ENCODE results near the gene VGLL1. TPM values are rescaled to one million over a fixed set of nuclear protein-coding genes. Genes with fewer than 3 reads are reported as not detected.

The VGLL1 gene
- total RNA-seq, 1 experiment from 2014 or later: not detected

DNA sequence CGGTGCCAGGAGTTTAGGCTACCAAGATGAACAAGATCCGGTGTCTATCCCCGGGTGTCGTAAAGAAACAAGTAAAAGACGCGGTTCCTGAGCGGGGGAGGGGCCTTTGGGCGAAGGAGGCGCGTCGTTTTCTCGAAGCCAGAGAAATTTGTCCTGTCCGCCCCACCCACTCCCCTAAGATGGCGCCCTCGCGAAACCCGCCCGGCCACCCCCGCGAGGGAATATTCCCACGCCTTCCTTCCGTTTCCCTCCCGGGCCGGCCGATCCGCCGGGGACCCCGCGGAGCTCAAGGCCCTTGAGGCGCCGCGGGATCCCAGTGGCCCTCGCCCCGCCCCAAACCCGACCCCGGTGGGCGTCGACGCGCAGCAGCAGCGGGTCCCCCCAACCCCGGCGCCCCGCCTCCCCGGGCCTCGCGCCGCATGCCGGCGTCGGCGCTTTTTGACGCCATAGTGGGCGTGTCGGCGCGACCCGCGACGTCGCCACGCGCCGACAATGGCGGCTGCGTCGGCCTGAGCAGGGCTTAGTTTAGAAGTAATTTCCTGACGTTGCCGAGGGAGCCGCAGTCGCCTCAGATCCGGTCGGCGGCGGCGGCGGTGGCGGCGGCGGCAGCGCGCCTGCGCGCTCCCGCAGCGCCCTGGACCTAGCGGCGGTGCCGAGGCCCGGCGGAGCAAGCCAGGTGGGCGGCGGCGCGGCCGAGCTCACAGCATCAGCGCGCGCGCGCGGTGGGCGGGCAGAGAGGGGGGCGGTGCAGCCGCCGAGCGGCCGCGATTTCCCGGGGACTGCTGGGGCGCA is 35.1 kb upstream of the VGLL1 start:
- no TSS peak for BruUV-seq (replicated peaks)
- H3K4me3 ChIP-seq (replicated peaks in 1 of 2; ENCODE audit: low read depth in 1 of 2, low read length in 2 of 2): peak overlapping the region; percentile 77 to 84
- ChIA-PET CTCF (no interaction called here), POLR2A (interaction anchor here (0.6 kb wide), 1 partner anchor 283 kb away, joined by 5 read pairs; no protein-coding TSS in a partner anchor), RAD21 (ENCODE audit: low non-redundant PET in 1 of 2, low total read pairs in 2 of 2, uncharacterized antibody in 2 of 2, unreplicated experiment in 2 of 2) (no interaction called here)
- H4K20me1 ChIP-seq (ENCODE audit: insufficient read depth): no peaks in the 10 kb centered on the region
- H3K9me3 ChIP-seq (ENCODE audit: control insufficient read depth in 1 of 2, insufficient read depth in 1 of 2, low read depth in 1 of 2, low read length in 2 of 2): no peaks in the 10 kb centered on the region
- peak; percentile 66 for DNase-seq (ENCODE audit: low read depth, low spot score)
- TF ChIP-seq REST (IDR thresholded peaks at IDR 0.05; ENCODE audit: low read depth): no peak
- TF ChIP-seq POLR2AphosphoS5 (IDR thresholded peaks at IDR 0.05; ENCODE audit: low read depth, low read length): peak; percentile 70
- TF ChIP-seq RAD21 (IDR thresholded peaks at IDR 0.05; ENCODE audit: low read depth): no peak
- no peak for TF ChIP-seq ELF1 (IDR thresholded peaks at IDR 0.05; ENCODE audit: borderline replicate concordance, low read depth)
- 0 out of 2 replicates have a peak, but pooled peaks have one; percentile 48 for TF ChIP-seq SIN3A (IDR thresholded peaks at IDR 0.05; ENCODE audit: low read depth)
- TF ChIP-seq SRF (IDR thresholded peaks at IDR 0.05; ENCODE audit: low read depth): 0 out of 2 replicates have a peak, but pooled peaks have one; percentile 56
- TF ChIP-seq YY1 (IDR thresholded peaks at IDR 0.05; ENCODE audit: extremely low read depth, insufficient replicate concordance, low read depth, low read length): peak; percentile 86
- TF ChIP-seq MAX (IDR thresholded peaks at IDR 0.05): peak; percentile 65
- peak; percentile 65 for TF ChIP-seq TCF7L2 (IDR thresholded peaks at IDR 0.05; ENCODE audit: borderline replicate concordance, extremely low read depth, insufficient read depth, insufficient read length)
- TF ChIP-seq EGR1 (IDR thresholded peaks at IDR 0.05; ENCODE audit: low read depth): peak; percentile 67
- TF ChIP-seq CEBPB (IDR thresholded peaks at IDR 0.05; ENCODE audit: low read depth): no peak
- TF ChIP-seq ZFX (IDR thresholded peaks at IDR 0.05): peak; percentile 60
- TF ChIP-seq SP1 (IDR thresholded peaks at IDR 0.05; ENCODE audit: low read depth): no peak
- no peak for TF ChIP-seq ATF3 (IDR thresholded peaks at IDR 0.05)
- TF ChIP-seq POLR2A (IDR thresholded peaks at IDR 0.05; ENCODE audit: borderline replicate concordance, extremely low read depth, insufficient read depth, insufficient read length): peak; percentile 23
- peak overlapping the region; percentile 17 for H2AFZ ChIP-seq (ENCODE audit: low read depth, low read length, poor library complexity, severe bottlenecking)
- H3K9ac ChIP-seq (ENCODE audit: low read length): peak overlapping the region; percentile 78
- ATAC-seq: peak; percentile 85
- intact Hi-C loops (cut with micrococcal nuclease): loop anchor here (2.0 to 10.0 kb wide), 4 partner anchors 80 to 524 kb away; partner anchors contain the start of genes MAP7D3 and MMGT1
- H3K4me2 ChIP-seq (ENCODE audit: low read length): peak overlapping the region; percentile 77
- peak overlapping the region; percentile 91 for H3K27ac ChIP-seq (ENCODE audit: low read depth, low read length)
- peaks cover 24% of the 10 kb centered on the region for H3K79me2 ChIP-seq (ENCODE audit: insufficient read depth, low read length)
- peaks cover 0 to 3% of the 10 kb centered on the region in 2 experiments; a peak in 2 of 4 replicates for H3K36me3 ChIP-seq (ENCODE audit: control insufficient read depth in 1 of 2, insufficient read depth in 2 of 2, low read length in 2 of 2)
- H3K4me1 ChIP-seq (ENCODE audit: control insufficient read depth in 1 of 2, insufficient read depth in 2 of 2, low read length in 2 of 2): peaks cover 3 to 15% of the 10 kb centered on the region in 2 experiments; a peak in 2 of 4 replicates
- no peaks in the 10 kb centered on the region for H3K27me3 ChIP-seq (ENCODE audit: insufficient read depth, low read length)
- H3K9me2 ChIP-seq (ENCODE audit: insufficient read depth): no peaks in the 10 kb centered on the region
